ENCODE data around the gene NTSR1.
"Not testable (repeated sequence)": the region's sequence is repeated elsewhere in the genome, so short reads cannot be mapped to it uniquely, and the experiment has no call there.

Gene NTSR1

GRCh38 chr20:62670998-62671397 is 37.6 kb upstream of the NTSR1 start:
- H3K27ac ChIP-seq, result no peak overlapping the region
- no peak overlapping the region for H3K4me3 ChIP-seq

- H3K27ac ChIP-seq, result no peak overlapping the region
- H3K4me3 ChIP-seq, result no peak overlapping the region
Measured at GRCh38 chr20:62671765-62672164, 36.9 kb upstream of the NTSR1 start.

- H3K27ac ChIP-seq, result no peak overlapping the region
- no peak overlapping the region for H3K4me3 ChIP-seq
Measured at GRCh38 chr20:62674370-62674769, 34.3 kb upstream of the NTSR1 start.

- Histone ChIP-seq H3K4me3 (no peak overlapping the region), H3K27ac (no peak overlapping the region)
Measured at GRCh38 chr20:62675156-62675876, 33.3 kb upstream of the NTSR1 start.

GRCh38 chr20:62675877-62676260 is 32.8 kb upstream of the NTSR1 start:
- Histone ChIP-seq H3K27ac (no peak overlapping the region), H3K4me3 (no peak overlapping the region)

- Histone ChIP-seq H3K4me3 (no peak overlapping the region), H3K27ac (no peak overlapping the region)
Measured at GRCh38 chr20:62676976-62677375, 31.7 kb upstream of the NTSR1 start.

- no peak overlapping the region for H3K27ac ChIP-seq
Measured at GRCh38 chr20:62677678-62678077, 31.0 kb upstream of the NTSR1 start.

GRCh38 chr20:62678553-62678952 is 30.1 kb upstream of the NTSR1 start:
- H3K27ac ChIP-seq, result no peak overlapping the region
- no peak overlapping the region for H3K4me3 ChIP-seq

More at GRCh38 chr20:62677678-62678077, 31.0 kb upstream of the NTSR1 start:
- H3K4me3 ChIP-seq, result no peak overlapping the region

- no peak overlapping the region for H3K27ac ChIP-seq
- no peak overlapping the region for H3K4me3 ChIP-seq
Measured at GRCh38 chr20:62679978-62680589, 28.6 kb upstream of the NTSR1 start.

GRCh38 chr20:62682912-62683517 is 25.6 kb upstream of the NTSR1 start:
- Histone ChIP-seq H3K27ac (no peak overlapping the region), H3K4me3 (no peak overlapping the region)

- not testable (repeated sequence) for H3K4me3 ChIP-seq, H3K27ac ChIP-seq
Measured at GRCh38 chr20:62683660-62684322, 24.8 kb upstream of the NTSR1 start.

- no peak overlapping the region for H3K27ac ChIP-seq
- no peak overlapping the region for H3K4me3 ChIP-seq
Measured at GRCh38 chr20:62684981-62685380, 23.7 kb upstream of the NTSR1 start.

GRCh38 chr20:62685781-62686555 is 22.7 kb upstream of the NTSR1 start:
- Histone ChIP-seq H3K4me3 (no peak overlapping the region), H3K27ac (peak overlapping the region in 1 of 21 experiments; percentile 1)

- no peak overlapping the region for H3K27ac ChIP-seq
- H3K4me3 ChIP-seq, result no peak overlapping the region
Measured at GRCh38 chr20:62686869-62687830, 21.5 kb upstream of the NTSR1 start.

- no peak overlapping the region for H3K4me3 ChIP-seq
- no peak overlapping the region for H3K27ac ChIP-seq
Measured at GRCh38 chr20:62688083-62688482, 20.6 kb upstream of the NTSR1 start.

GRCh38 chr20:62688855-62689460 is 19.7 kb upstream of the NTSR1 start:
- no peak overlapping the region for H3K27ac ChIP-seq

GRCh38 chr20:62689861-62690260 is 18.8 kb upstream of the NTSR1 start:
- Histone ChIP-seq H3K4me3 (no peak overlapping the region), H3K27ac (no peak overlapping the region)

More at GRCh38 chr20:62688855-62689460, 19.7 kb upstream of the NTSR1 start:
- H3K4me3 ChIP-seq, result no peak overlapping the region

GRCh38 chr20:62690261-62690820 is 18.3 kb upstream of the NTSR1 start:
- H3K27ac ChIP-seq, result no peak overlapping the region
- no peak overlapping the region for H3K4me3 ChIP-seq

Data from skin epidermis (tissue), 12 donors.